ENCODE measurements around the gene NPPB.

The NPPB gene

GRCh38 chr1:11869104-11869503, 10.4 kb upstream of the NPPB start:
- no peak for DNase-seq (ENCODE audit: low spot score)
- no peak for TF ChIP-seq CTCF (IDR thresholded peaks at IDR 0.05; ENCODE audit: borderline replicate concordance, control extremely low read depth, extremely low read depth, insufficient read depth, missing control alignments)
- in situ Hi-C loops (cut with MboI; ENCODE audit: low sequenced_read_pairs, unreplicated experiment) = no loop called here

GRCh38 chr1:11868331-11868980, 9.7 kb upstream of the NPPB start:
- no peak for DNase-seq (ENCODE audit: low spot score)
- no peak for TF ChIP-seq CTCF (IDR thresholded peaks at IDR 0.05; ENCODE audit: borderline replicate concordance, control extremely low read depth, extremely low read depth, insufficient read depth, missing control alignments)
- in situ Hi-C loops (cut with MboI; ENCODE audit: low sequenced_read_pairs, unreplicated experiment) = no loop called here

DNA sequence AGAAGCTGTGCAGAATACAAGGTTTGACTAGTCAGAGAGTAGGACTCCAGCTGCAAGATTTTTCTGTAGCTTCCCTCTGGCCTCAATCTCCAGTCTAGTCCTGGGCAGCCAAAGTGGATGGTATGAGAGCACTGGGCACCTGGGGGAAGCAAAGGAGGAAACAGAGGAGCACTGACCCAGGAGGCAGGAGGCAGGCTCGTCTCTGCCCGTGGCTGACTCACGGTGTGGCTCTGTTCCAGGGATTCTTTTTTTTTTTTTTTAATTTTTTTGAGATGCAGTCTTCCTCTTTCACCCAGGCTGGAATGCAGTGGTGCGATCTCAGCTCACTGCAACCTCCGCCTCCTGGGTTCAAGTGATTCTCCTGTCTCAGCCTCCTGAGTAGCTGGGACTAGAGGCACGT, 4.1 kb upstream of the NPPB start:
- in situ Hi-C loops (cut with MboI; ENCODE audit: low sequenced_read_pairs, unreplicated experiment) = no loop called here
- no peak for TF ChIP-seq CTCF (IDR thresholded peaks at IDR 0.05; ENCODE audit: borderline replicate concordance, control extremely low read depth, extremely low read depth, insufficient read depth, missing control alignments)
- DNase-seq (ENCODE audit: low spot score) = no peak

GRCh38 chr1:11860587-11860986, 1.8 kb upstream of the NPPB start:
- in situ Hi-C loops (cut with MboI; ENCODE audit: low sequenced_read_pairs, unreplicated experiment) = no loop called here
- DNase-seq (ENCODE audit: low spot score) = no peak
- no peak for TF ChIP-seq CTCF (IDR thresholded peaks at IDR 0.05; ENCODE audit: borderline replicate concordance, control extremely low read depth, extremely low read depth, insufficient read depth, missing control alignments)

GRCh38 chr1:11860083-11860482, 1.3 kb upstream of the NPPB start:
- no peak for DNase-seq (ENCODE audit: low spot score)
- no peak for TF ChIP-seq CTCF (IDR thresholded peaks at IDR 0.05; ENCODE audit: borderline replicate concordance, control extremely low read depth, extremely low read depth, insufficient read depth, missing control alignments)
- in situ Hi-C loops (cut with MboI; ENCODE audit: low sequenced_read_pairs, unreplicated experiment) = no loop called here

DNA sequence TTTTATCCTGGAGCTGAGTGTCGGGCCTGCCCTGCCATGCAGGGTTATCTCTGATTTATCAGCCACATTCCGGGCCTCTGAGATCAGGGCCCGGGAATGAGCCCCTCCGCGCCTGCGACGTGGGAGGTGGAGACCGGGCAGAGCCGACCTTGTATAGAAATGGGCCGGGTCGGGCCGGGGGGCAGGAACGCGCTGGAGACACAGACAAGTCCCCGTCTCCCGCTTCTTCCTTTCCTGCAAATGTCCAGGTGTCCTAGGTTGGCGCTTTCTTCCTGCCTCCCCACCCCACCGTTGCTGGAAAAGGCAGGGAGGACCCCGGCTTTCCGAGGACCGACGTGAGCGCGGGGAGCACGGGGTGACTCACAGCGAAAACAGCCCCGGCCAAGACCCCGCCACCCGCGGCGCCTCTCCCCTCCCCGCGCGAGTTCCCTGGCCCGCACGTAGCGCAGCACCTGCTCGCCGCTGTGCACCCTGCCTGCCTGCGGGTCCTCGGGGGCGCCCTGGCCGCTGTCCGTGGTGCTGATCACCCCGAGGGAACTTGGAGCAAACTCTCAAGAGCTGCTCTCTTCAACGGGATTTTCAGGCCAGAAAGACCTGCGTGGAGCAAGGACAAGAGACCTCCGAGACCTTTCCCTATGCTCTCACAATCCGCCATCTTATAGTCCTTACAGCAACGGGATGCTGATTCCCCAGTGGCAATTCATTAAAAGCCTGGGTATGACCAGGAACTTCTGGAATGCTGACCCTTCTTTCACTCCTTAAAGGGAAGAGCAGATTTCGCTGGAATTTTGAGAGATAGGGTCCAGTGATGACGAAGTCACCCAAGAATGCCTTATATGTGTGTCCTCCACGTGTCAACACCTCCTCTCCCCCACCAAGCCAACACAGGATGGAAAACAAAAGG, 475 bp upstream of the NPPB start:
- peak; percentile 88 for DNase-seq (ENCODE audit: low spot score)
- in situ Hi-C loops (cut with MboI; ENCODE audit: low sequenced_read_pairs, unreplicated experiment) = no loop called here

More for the DNA sequence above, 475 bp upstream of the NPPB start:
- TF ChIP-seq CTCF (IDR thresholded peaks at IDR 0.05; ENCODE audit: borderline replicate concordance, control extremely low read depth, extremely low read depth, insufficient read depth, missing control alignments) = no peak

Measured in GM13976 (cell line).